Hematopoietic multipotent progenitor cell treated with erythropoietin and hydrocortisone succinate and interleukin-3 and kit ligand, for 17 days (in vitro differentiated cells): ENCODE results near the gene UBR3.
"Not testable (repeated sequence)": the region's sequence is repeated elsewhere in the genome, so short reads cannot be mapped to it uniquely, and the experiment has no call there.

Experiments used
- DNase-seq: peaks from one replicate; pipeline ENCODE4 v3.0.0-alpha.2; 2015; ENCODE audit warnings: low spot score

UBR3 gene, protein sequence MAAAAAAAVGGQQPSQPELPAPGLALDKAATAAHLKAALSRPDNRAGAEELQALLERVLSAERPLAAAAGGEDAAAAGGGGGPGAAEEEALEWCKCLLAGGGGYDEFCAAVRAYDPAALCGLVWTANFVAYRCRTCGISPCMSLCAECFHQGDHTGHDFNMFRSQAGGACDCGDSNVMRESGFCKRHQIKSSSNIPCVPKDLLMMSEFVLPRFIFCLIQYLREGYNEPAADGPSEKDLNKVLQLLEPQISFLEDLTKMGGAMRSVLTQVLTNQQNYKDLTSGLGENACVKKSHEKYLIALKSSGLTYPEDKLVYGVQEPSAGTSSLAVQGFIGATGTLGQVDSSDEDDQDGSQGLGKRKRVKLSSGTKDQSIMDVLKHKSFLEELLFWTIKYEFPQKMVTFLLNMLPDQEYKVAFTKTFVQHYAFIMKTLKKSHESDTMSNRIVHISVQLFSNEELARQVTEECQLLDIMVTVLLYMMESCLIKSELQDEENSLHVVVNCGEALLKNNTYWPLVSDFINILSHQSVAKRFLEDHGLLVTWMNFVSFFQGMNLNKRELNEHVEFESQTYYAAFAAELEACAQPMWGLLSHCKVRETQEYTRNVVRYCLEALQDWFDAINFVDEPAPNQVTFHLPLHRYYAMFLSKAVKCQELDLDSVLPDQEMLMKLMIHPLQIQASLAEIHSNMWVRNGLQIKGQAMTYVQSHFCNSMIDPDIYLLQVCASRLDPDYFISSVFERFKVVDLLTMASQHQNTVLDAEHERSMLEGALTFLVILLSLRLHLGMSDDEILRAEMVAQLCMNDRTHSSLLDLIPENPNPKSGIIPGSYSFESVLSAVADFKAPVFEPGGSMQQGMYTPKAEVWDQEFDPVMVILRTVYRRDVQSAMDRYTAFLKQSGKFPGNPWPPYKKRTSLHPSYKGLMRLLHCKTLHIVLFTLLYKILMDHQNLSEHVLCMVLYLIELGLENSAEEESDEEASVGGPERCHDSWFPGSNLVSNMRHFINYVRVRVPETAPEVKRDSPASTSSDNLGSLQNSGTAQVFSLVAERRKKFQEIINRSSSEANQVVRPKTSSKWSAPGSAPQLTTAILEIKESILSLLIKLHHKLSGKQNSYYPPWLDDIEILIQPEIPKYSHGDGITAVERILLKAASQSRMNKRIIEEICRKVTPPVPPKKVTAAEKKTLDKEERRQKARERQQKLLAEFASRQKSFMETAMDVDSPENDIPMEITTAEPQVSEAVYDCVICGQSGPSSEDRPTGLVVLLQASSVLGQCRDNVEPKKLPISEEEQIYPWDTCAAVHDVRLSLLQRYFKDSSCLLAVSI (N-terminal part only)

DNA sequence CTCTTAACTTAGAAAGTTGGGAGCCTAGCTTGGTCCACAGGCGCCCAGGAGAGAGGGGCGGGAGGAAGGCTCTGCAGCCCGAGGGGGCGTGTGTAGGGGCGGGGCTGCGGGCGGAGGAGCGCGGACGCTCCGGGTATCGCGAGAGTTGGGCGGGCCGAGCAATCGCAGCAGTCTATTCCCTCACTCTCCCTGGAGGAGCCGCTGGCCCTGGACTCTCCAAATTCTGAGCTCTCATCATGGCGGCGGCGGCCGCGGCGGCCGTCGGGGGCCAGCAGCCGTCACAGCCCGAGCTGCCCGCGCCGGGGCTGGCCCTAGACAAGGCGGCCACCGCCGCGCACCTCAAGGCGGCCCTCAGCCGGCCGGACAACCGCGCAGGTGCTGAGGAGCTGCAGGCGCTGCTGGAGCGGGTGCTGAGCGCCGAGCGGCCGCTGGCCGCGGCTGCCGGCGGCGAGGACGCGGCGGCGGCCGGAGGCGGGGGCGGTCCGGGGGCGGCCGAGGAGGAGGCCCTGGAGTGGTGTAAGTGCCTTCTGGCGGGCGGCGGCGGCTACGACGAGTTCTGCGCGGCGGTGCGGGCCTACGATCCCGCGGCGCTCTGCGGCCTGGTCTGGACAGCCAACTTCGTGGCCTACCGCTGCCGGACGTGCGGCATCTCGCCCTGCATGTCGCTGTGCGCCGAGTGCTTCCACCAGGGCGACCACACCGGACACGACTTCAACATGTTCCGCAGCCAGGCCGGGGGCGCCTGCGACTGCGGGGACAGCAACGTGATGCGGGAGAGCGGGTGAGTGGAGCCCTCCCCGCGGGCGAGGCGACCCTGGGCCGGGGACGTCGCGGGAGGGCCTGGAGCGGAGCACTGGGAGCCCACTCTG is at the start of gene UBR3:
TSS of gene UBR3 (plus strand) at position 183 of the 869 bp plus-strand sequence. CDS start at position 237, 54 bp downstream.
- DNase-seq, result peak; percentile 93

DNA sequence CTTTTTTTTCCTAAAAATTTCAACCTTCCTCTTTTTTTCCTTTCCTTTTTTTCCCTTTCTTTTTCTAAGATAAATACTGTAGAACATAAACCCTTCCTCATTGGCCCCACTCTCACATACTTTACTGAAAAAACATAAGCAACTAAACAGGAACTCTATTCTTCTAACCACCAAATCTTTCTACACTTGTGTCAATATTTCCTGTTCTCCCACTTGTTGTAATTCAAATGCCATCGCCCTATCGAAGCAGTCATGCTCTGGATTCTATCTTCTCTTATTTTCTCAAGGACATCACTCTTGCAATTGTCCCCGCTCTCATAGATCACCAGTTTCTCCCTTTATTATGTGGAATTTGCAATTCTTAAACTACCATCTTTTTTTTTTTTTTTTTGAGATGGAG is 48.8 kb upstream of the UBR3 start:
- DNase-seq, result no peak

DNA sequence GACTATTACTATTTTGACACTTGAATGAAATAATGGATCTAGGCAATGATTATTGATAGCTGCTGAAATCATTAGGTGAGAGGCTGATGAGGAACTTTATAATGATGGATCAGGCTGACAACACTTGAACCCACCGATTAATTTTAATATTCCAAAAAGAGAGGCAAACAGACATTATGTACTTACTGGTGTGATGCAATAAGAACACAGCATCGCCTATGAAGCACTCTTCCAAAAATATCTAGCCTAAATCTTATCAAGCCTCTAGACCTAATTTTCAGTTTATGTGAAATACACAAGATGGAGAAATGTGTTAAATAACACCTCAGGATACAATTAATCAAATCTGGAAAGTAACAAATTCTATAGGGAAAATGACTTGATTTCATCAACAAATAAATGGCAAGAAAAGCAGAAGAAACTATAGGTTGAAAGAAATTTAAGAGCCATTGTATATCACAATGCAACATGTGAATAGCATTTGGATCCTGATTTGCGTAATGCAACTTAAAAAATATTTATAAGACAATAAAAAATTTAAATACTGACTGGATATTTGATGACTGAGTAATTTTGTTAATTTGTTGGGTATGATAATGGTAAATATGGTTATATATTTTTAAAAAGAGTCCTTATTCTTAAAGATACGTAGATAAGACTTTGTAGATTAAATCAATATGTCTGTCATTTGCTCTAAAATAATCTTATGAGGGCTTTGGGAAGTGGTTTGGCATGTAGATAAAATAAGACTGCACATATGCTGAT is 45.8 kb upstream of the UBR3 start:
- DNase-seq, result no peak

DNA sequence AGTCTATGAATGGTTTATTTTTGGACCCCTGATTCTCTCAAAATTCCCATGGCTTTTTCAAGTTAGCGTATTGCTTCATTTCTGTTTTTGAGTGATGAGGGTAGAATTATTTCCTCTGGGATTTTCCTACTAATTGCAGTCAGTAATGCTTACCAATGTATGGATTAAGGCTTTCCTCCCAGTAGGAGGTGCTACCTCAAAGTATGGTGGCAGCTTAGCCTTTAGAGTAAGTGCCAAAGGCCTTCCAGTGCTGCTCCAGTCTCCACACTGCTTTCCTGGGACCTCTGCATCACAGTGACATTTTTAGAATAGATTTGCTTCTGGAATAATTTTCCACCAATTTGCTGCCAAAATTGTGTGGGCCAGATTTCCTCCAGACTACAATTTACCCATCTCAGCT is 44.7 kb upstream of the UBR3 start:
- no peak for DNase-seq

- DNase-seq, result no peak
Measured at GRCh38 chr2:169790581-169790980, 36.7 kb upstream of the UBR3 start.

- no peak for DNase-seq
Measured at GRCh38 chr2:169795181-169795580, 32.1 kb upstream of the UBR3 start.

DNA sequence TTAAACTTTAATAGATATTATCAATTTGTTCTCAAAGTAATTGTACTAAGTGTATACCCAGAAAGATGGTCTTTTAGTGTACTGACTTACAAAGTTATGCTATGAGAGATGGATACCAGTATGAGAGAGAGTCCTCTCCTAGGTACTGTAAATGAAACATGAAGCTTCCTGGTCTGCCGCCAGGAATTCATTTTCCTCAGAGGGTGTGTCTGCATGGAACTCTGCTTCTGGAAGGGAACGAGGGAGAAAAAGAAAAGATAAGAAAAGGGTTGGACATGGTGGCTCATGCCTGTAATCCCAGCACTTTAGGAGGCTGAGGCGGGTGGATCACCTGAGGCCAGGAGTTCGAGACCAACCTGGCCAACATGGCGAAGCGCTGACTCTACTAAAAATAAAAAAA is 30.8 kb upstream of the UBR3 start:
- DNase-seq, result no peak

DNA sequence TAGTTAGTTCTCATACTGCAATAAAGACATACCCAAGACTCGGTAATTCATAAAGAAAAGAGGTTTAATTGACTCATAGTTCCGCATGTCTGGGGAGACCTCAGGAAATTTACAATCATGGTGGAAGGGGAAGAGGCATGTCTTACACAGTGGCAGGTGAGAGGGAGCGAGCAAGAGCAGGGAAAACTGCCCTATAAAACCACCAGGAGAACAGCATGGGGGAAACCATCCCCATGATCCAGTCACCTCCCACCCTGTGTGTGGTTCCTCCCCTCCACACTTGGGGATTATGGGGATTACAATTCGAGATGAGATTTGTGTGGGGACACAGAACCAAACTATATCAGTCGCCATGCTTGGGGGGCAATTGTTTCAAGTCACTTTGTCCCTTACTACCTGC is 29.7 kb upstream of the UBR3 start:
- DNase-seq, result no peak

- DNase-seq, result no peak
Measured at GRCh38 chr2:169798397-169798717, 28.9 kb upstream of the UBR3 start.

GRCh38 chr2:169798718-169799592 is 28.3 kb upstream of the UBR3 start, which contains the start of gene SSB:
Gene SSB, plus strand, starts transcription at chr2:169798871. Its CDS starts 2,090 bp downstream, at chr2:169800961.
- DNase-seq, result peak; percentile 90

- no peak for DNase-seq
Measured at GRCh38 chr2:169803480-169803879, 23.8 kb upstream of the UBR3 start.

GRCh38 chr2:169806586-169806985 is 20.7 kb upstream of the UBR3 start:
- no peak for DNase-seq

- no peak for DNase-seq
Measured at GRCh38 chr2:169808221-169808620, 19.0 kb upstream of the UBR3 start.

DNA sequence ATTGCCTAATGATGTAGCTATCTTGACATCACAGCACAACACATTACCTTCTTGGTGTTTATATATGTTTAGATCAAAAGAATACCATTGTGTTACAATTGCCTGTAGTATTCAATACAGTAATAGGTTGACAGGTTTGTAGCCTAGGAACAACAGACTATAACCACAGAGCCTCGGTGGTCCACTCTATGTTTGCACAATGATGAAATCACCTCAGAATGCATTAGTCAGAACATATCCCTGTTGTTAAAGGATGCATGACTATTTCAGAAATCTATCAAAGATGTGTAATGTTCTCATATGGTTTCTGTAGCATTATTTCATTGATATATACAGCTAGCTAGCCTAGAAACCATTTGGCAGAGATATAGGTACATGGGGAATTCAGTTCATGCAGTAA is 11.4 kb upstream of the UBR3 start:
- no peak for DNase-seq

- not testable (repeated sequence) for DNase-seq
Measured at GRCh38 chr2:169816961-169817360, 10.3 kb upstream of the UBR3 start.

GRCh38 chr2:169817369-169817768 is 9.9 kb upstream of the UBR3 start:
- DNase-seq, result not testable (repeated sequence)

GRCh38 chr2:169818241-169818640 is 9.0 kb upstream of the UBR3 start:
- DNase-seq, result no peak

DNA sequence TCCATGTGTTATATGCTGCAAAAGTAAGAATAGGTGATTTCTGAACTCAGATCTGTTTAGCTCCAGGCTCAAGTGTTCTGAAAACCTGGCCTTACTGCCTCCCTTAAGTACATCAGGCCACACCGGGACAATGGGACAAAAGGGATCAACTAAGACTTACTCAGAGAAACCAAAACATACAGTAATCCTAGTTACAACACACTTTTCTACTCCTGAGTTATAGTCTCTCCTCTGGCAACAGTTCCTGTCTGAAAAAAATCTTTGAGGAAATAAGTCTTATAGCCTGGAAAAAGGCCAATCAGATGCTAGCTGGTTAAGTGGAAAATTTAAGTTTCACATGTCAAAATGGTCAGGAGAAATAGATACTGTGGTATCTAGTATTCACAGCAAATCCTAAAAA is 8.1 kb upstream of the UBR3 start:
- no peak for DNase-seq

- not testable (repeated sequence) for DNase-seq
Measured at GRCh38 chr2:169820101-169820500, 7.2 kb upstream of the UBR3 start.
